IPS-20b (cell line): ENCODE data around the gene ATOX1.
"Not testable (repeated sequence)": the region's sequence is repeated elsewhere in the genome, so short reads cannot be mapped to it uniquely, and the experiment has no call there.

Experiments
- H3K27ac ChIP-seq: one replicate; pipeline ENCODE4 v1.5.1; 2013; ENCODE audit warnings: low read length
- H3K27me3 ChIP-seq: 2 replicates; pipeline ENCODE4 v1.6.1; 2013; ENCODE audit warnings: mild to moderate bottlenecking, low read length, inconsistent platforms; ENCODE audit not compliant: insufficient read depth
- H3K36me3 ChIP-seq: 2 replicates; pipeline ENCODE4 v1.6.1; 2013; ENCODE audit warnings: low read depth, mild to moderate bottlenecking, inconsistent platforms, low read length, moderate library complexity; ENCODE audit not compliant: insufficient read depth
- H3K4me1 ChIP-seq: 2 replicates; pipeline ENCODE4 v1.6.1; 2013; ENCODE audit warnings: mild to moderate bottlenecking, control low read depth, inconsistent platforms, low read length, moderate library complexity; ENCODE audit not compliant: insufficient read depth
- H3K4me3 ChIP-seq: 2 replicates; pipeline ENCODE4 v1.5.1; 2013; ENCODE audit warnings: mild to moderate bottlenecking, low read length, inconsistent platforms
- H3K9ac ChIP-seq: 2 replicates; pipeline ENCODE4 v1.6.1; 2013; ENCODE audit warnings: low read depth, mild to moderate bottlenecking, inconsistent platforms, low read length, moderate library complexity
- H3K9me3 ChIP-seq: 2 replicates; pipeline ENCODE4 v1.6.1; 2013; ENCODE audit warnings: mild to moderate bottlenecking, low read depth, low read length, inconsistent platforms; ENCODE audit not compliant: insufficient read depth

Gene ATOX1

DNA sequence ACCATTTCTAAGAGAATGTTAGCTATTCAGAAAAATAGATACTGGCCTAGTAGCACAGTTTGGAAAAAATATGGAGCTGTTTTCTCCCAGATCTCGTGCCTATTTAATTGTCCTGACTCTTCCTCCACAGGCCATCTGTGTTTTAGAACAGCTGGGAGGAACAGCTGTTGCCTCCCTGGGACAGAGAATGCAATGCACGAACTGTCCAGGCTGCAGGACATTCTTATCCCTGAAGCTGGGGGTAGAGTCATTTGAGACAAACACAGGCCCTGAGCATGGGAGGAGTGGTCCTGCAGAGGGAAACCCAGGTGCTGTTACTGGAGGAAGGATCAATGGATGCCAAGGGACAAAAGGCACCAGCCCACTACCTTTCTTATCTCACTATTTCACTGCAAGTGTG is 50.9 kb downstream of the ATOX1 start:
- Histone ChIP-seq H3K27ac (no peak overlapping the region), H3K9ac (no peak overlapping the region)

DNA sequence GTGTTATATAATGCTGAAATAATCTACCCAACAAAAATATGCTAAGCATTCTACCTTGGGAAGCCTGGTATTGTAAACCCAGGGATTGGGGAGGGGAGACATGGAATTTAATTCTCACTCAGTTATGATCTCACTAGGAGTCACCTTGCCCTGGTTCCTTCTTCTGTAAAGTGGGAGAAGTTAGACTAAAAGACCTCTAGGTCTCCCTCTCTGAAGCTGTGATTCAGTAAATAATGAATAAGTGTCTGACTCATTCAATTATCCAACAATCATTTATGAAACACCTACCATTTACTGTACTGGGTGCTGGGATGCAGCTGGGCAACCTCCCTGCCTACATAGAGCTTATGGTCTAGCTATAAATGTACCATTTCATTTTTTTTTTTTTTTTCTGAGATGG is 51.5 kb downstream of the ATOX1 start:
- H3K27ac ChIP-seq, result no peak overlapping the region
- H3K4me1 ChIP-seq, result peaks cover 5% of the 10 kb centered on the region; the same call in 1 of the 2 replicates
- no peaks in the 10 kb centered on the region for H3K27me3 ChIP-seq

More for the DNA sequence above, 50.9 kb downstream of the ATOX1 start:
- no peak overlapping the region for H3K4me3 ChIP-seq
- peaks cover 5% of the 10 kb centered on the region; the same call in 1 of the 2 replicates for H3K4me1 ChIP-seq
- no peaks in the 10 kb centered on the region for H3K36me3 ChIP-seq
- no peaks in the 10 kb centered on the region for H3K9me3 ChIP-seq
- H3K27me3 ChIP-seq, result no peaks in the 10 kb centered on the region

DNA sequence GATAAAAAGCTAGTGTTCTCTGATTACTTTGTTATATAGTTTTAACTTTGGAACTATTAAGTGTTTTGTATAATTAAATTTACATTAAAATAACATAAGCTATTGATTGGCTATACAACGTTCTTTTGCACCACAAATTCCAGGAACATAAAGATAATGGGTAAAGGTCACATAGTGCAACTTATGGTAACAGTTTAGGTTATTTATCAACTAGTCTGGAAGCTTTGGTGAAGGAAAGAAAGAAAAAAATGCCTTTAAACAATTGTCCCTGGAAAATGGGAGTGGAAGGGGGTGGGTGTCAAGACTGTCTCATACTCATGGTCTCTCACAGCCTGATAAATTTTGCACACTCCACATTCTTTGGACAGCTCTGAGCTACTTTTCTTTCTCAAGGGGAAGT is 54.7 kb downstream of the ATOX1 start:
- H3K9ac ChIP-seq, result no peak overlapping the region
- H3K36me3 ChIP-seq, result no peaks in the 10 kb centered on the region
- H3K9me3 ChIP-seq, result no peaks in the 10 kb centered on the region
- H3K27me3 ChIP-seq, result no peaks in the 10 kb centered on the region
- no peak overlapping the region for H3K4me3 ChIP-seq
- peaks cover 8% of the 10 kb centered on the region for H3K4me1 ChIP-seq
- H3K27ac ChIP-seq, result no peak overlapping the region

More for the DNA sequence above, 51.5 kb downstream of the ATOX1 start:
- Histone ChIP-seq H3K9me3 (no peaks in the 10 kb centered on the region), H3K36me3 (no peaks in the 10 kb centered on the region), H3K4me3 (no peak overlapping the region), H3K9ac (no peak overlapping the region)

DNA sequence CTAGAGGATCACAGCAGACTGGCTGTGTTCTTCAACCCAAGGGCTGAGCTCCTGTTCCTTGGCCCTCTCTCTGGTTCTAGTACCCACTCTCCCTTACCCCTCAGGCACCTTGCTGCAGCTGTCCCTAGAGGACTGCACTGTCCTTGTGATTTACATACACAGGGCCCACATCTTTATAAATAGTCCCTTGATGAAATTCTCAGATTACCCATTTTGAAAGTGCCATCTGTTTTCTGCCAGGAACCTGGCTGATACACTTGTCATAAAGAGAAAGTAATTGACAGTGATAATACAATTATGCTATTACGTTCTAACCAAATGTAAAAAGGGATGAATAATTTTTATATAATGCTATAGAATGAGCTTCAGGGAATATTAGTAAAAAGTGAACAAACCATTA is 55.2 kb downstream of the ATOX1 start:
- H3K27me3 ChIP-seq, result no peaks in the 10 kb centered on the region
- peaks cover 7% of the 10 kb centered on the region for H3K4me1 ChIP-seq
- H3K36me3 ChIP-seq, result no peaks in the 10 kb centered on the region
- no peak overlapping the region for H3K27ac ChIP-seq
- no peaks in the 10 kb centered on the region for H3K9me3 ChIP-seq
- H3K4me3 ChIP-seq, result no peak overlapping the region
- H3K9ac ChIP-seq, result no peak overlapping the region

DNA sequence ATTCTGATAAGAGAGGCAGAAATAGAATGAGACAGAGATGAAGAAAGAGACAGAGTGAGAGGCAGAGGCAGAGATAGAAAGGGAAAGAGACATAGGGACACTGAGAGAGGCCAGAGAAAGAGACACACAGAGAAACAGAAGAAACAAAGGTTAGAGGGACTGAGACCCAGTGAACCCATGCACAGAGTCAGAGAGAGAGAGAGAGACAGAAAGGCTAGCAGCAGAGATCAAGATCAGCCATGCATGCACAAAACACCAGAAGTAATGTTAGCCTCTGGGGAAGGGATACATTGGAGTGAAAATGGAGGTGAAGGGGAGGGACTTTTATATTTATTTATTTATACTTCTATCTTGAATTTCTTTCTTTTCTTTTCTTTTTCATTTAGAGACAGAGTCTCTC is 57.6 kb downstream of the ATOX1 start:
- Histone ChIP-seq H3K27ac (no peak overlapping the region), H3K9ac (no peak overlapping the region), H3K9me3 (no peaks in the 10 kb centered on the region), H3K36me3 (no peaks in the 10 kb centered on the region), H3K4me1 (peaks cover 15% of the 10 kb centered on the region), H3K27me3 (no peaks in the 10 kb centered on the region), H3K4me3 (no peak overlapping the region)

DNA sequence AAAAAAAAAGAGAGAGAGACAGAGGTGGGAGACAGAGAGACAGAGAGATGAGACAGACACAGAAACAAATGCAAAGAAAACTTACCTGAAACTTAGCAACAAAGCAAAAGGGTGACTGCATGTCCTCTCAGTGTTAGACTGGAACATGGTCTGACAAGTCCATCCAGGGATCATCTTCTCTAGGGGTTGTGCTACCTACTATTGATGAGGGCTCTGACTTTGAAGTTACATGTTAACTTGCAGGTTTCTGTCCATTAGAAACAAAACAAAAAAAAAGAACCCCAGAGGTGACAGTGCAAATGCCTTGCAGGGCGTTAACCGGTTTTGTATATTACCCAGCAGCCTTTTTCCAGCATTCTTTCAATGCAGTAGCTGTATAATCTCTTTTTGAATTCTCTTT is 58.1 kb downstream of the ATOX1 start:
- H3K9ac ChIP-seq, result no peak overlapping the region
- peaks cover 15% of the 10 kb centered on the region for H3K4me1 ChIP-seq
- H3K9me3 ChIP-seq, result no peaks in the 10 kb centered on the region
- no peaks in the 10 kb centered on the region for H3K36me3 ChIP-seq
- no peak overlapping the region for H3K4me3 ChIP-seq
- no peak overlapping the region for H3K27ac ChIP-seq
- no peaks in the 10 kb centered on the region for H3K27me3 ChIP-seq

DNA sequence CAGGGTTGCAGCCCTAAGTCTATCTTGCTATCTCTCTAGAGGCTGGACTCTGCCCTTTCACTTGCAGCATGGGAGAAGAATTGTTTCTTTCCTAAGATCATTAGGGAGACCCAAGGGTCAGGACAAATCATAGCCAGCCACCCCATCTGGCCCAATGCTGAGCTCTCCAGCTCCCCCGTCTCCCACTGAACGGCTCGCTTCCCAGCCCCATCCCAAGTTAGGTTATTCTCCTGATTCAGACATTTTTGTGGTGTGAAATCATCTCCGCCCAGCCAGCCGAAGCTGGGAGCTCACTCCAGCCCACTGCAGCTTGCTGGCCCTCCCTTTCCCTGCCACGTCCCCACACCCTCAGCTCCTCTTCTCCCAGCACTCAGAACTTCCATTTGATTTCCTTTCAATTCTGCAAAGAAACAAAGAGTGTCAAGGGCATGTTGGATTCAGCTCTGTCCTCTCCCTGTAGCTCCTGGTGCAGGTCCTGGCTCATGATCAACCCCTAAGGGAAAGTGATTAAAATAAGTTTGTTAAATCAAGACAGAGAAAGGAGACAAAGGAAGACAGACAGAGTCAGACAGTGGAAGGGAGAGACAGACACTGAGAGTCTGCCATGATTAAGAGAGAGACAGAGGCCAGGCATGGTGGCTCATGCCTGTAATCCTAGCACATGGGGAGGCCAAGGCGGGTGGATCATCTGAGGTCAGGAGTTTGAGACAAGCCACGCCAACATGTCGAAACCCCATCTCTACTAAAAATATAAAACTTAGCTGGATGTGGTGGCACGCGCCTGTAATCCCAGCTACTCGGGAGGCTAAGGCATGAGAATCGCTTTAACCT is 59.1 kb downstream of the ATOX1 start:
- peaks cover 15% of the 10 kb centered on the region for H3K4me1 ChIP-seq
- peak overlapping the region; percentile 53 for H3K9ac ChIP-seq
- H3K4me3 ChIP-seq, result no peak overlapping the region
- H3K27ac ChIP-seq, result no peak overlapping the region
- no peaks in the 10 kb centered on the region for H3K9me3 ChIP-seq
- H3K36me3 ChIP-seq, result no peaks in the 10 kb centered on the region
- no peaks in the 10 kb centered on the region for H3K27me3 ChIP-seq

DNA sequence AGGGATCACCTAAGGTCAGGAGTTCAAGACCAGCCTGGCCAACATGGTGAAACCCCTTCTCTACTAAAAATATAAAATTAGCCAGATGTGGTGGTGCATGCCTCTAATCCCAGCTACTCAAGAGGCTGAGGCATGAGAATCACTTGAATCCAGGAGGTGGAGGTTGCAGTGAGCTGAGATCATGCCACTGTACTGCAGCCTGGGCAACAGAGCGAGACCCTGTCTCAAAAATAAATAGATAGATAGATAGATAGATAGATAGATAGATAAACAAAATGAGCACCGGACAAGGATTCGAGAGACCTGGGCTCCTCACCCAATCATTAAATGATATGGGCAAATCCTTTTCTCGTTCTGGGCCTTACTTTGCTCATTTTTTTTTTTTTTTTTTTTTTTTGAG is 60.4 kb downstream of the ATOX1 start:
- H3K27ac ChIP-seq, H3K4me3 ChIP-seq, H3K9ac ChIP-seq, H3K27me3 ChIP-seq, H3K9me3 ChIP-seq, H3K36me3 ChIP-seq: not testable (repeated sequence)
- peaks cover 15% of the 10 kb centered on the region for H3K4me1 ChIP-seq

DNA sequence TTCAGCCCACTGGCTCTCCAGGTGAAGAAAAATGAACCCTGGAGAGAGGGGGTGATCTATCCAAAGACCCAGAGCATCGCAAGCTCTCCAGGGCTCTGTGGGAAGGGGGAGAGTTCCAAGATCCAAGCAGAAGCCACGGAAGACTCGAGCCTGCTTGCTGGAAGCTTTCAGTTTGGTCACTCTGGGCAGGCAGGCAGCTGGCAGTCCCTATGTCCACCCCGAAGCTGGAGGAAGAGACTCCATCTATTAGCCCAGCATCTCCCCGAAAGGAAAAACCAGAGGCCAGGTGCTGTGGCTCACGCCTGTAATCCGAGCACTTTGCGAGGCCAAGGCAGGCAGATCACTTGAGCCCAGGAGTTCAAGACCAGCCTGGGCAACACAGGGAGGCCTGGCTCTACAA is 61.0 kb downstream of the ATOX1 start:
- Histone ChIP-seq H3K9me3 (no peaks in the 10 kb centered on the region), H3K9ac (no peak overlapping the region), H3K27ac (no peak overlapping the region), H3K4me1 (peaks cover 15% of the 10 kb centered on the region), H3K36me3 (no peaks in the 10 kb centered on the region), H3K4me3 (no peak overlapping the region), H3K27me3 (no peaks in the 10 kb centered on the region)

DNA sequence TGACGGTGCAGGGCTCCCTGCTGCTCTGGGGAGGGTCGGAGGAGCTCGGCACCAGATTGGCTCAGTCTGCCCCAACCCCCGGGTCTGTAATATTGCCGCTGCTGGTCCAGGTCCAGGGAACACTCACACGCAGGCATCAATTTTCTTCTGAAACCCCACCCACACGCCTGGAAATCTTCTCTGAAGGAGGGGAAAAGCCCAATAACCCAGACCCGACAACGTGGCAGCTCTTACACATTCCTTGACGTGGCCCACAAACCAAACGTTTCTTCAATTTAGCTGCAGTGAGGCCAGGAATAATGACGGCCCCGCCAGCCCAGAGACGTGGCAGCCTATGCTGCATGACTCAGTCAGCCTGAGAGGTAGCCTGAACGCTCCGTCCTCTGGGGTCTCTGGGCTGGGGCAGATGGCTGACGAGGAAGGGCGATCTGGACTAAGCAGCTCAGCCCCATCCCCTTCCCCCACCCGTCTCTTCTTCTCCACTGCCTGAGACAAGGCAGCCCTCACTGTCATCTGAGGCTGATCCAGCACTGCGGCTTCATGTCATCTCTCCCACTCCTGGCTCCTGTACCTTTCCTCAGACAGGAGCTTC is 61.9 kb downstream of the ATOX1 start:
- Histone ChIP-seq H3K36me3 (no peaks in the 10 kb centered on the region), H3K27ac (no peak overlapping the region), H3K4me3 (peak overlapping the region; percentile 62; the same call in 1 of the 2 replicates), H3K9ac (peak overlapping the region; percentile 67; the same call in 1 of the 2 replicates), H3K9me3 (no peaks in the 10 kb centered on the region), H3K4me1 (peaks cover 15% of the 10 kb centered on the region), H3K27me3 (no peaks in the 10 kb centered on the region)

DNA sequence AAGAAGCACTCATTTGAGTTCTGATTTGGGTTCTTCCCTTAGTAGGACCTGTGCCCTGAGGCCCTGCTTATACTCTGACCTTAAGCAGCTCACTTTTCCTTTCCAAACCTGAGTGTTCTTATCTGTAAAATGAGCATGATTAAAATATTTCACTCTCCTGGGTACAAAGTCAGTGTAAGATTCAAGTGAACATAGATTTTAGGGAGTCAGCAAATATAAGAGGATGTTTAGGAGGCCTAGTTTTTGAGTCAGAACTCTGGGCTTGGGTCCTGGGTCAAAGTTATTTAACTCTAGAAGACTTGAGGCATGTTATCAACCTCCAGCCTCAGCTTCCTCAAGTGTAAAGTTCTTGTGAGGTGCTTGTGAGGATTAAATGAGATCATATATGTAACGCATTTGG is 63.0 kb downstream of the ATOX1 start:
- Histone ChIP-seq H3K9ac (no peak overlapping the region), H3K9me3 (no peaks in the 10 kb centered on the region), H3K27me3 (no peaks in the 10 kb centered on the region), H3K4me3 (no peak overlapping the region), H3K27ac (no peak overlapping the region), H3K4me1 (peaks cover 15% of the 10 kb centered on the region), H3K36me3 (no peaks in the 10 kb centered on the region)

DNA sequence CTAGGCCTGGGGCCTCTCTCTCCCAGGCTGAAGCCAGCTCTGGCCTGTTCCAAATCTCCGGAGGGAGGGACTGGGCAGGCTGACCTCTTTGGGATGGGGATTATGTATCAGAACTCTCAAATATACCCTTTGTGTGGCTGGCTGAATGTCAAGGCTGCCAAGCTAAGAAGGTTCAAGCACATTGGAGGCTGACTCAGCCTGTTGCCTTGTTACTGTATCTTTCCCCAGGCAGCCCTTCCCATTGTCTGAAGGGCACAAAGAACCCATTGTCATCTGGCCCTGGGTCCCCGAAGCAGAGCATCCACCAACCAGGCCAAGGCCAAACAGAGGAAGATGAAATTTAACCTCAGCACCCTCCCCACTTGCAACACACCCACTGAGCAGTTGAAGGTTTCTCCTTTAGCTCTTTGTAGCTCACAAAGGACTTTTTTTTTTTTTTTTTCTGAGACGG is 64.4 kb downstream of the ATOX1 start:
- H3K4me1 ChIP-seq, result peaks cover 11% of the 10 kb centered on the region; the same call in 1 of the 2 replicates

More for the DNA sequence above, 64.4 kb downstream of the ATOX1 start:
- Histone ChIP-seq H3K9me3 (no peaks in the 10 kb centered on the region), H3K36me3 (no peaks in the 10 kb centered on the region), H3K4me3 (no peak overlapping the region), H3K27ac (no peak overlapping the region), H3K27me3 (no peaks in the 10 kb centered on the region), H3K9ac (no peak overlapping the region)
